Small intestine (tissue), 7 donors: ENCODE results near the gene PSIP1. TPM values are rescaled to one million over a fixed set of nuclear protein-coding genes. Genes with fewer than 3 reads are reported as not detected.
"Not testable (repeated sequence)": the region's sequence is repeated elsewhere in the genome, so short reads cannot be mapped to it uniquely, and the experiment has no call there.

ENCODE experiments used
- DNase-seq, 2 donors: peaks; one replicate each; pipeline versions ENCODE4 v3.0.0 to v3.0.0-alpha.2; 2013
- FAIRE-seq: peaks from 2 replicates; lab custom pipeline; 2012; peaks lifted over from hg19 to GRCh38; lab: Jason Lieb, UNC
- H3K27ac ChIP-seq, 3 donors: one replicate each; pipeline ENCODE4 v1.5.1; 2013; ENCODE audit warnings: low read length in 2 of 3, mild to moderate bottlenecking in 2 of 3, control low read depth in 1 of 3, inconsistent platforms in 1 of 3, low read depth in 1 of 3, moderate library complexity in 1 of 3
- H3K27me3 ChIP-seq, 3 donors: one replicate each; pipeline ENCODE4 v1.6.1; 2013; ENCODE audit warnings: low read length in 3 of 3, inconsistent platforms in 1 of 3; ENCODE audit not compliant: control insufficient read depth in 3 of 3, insufficient read depth in 3 of 3
- H3K36me3 ChIP-seq, 3 donors: one replicate each; pipeline ENCODE4 v1.6.1; 2013; ENCODE audit warnings: low read length in 3 of 3, inconsistent platforms in 1 of 3, low read depth in 1 of 3, mild to moderate bottlenecking in 1 of 3, moderate library complexity in 1 of 3; ENCODE audit not compliant: control insufficient read depth in 3 of 3, insufficient read depth in 2 of 3
- H3K4me1 ChIP-seq, 3 donors: one replicate each; pipeline ENCODE4 v1.6.1; 2013; ENCODE audit warnings: low read length in 2 of 3, inconsistent platforms in 1 of 3, low read depth in 1 of 3, mild to moderate bottlenecking in 1 of 3, moderate library complexity in 1 of 3; ENCODE audit not compliant: control insufficient read depth in 3 of 3, insufficient read depth in 2 of 3
- H3K4me3 ChIP-seq, 3 donors: one replicate each; pipeline ENCODE4 v1.5.1; 2013; ENCODE audit warnings: low read length in 3 of 3, control low read depth in 1 of 3, inconsistent platforms in 1 of 3, low read depth in 1 of 3, mild to moderate bottlenecking in 1 of 3, moderate library complexity in 1 of 3
- H3K9me3 ChIP-seq, 2 donors: one replicate each; pipeline ENCODE4 v1.6.1; 2013; ENCODE audit warnings: low read depth in 1 of 2, low read length in 1 of 2; ENCODE audit not compliant: control insufficient read depth in 2 of 2, insufficient read depth in 1 of 2
- WGBS, 3 donors: extraction: QIAGEN DNeasy Blood & Tissue Kit; methylation state at CpG; one replicate each; pipeline ENCODE4 v1.1.7; 2013; 5-methylcytosine and 5-hydroxymethylcytosine counted together
- polyA plus RNA-seq, 4 donors: library from polyadenylated mRNA; stranded (reverse) in 3 of 4; unstranded in 1 of 4; fragments of 200-250 nt in 3 of 4; fragments of 120-200 nt in 1 of 4; gene quantifications; one replicate each; pipeline versions ENCODE4 v1.2.1 to v1.2.3, GENCODE V29; 2013
- donor health status: healthy with polysubstance abuse.
- donor health status: control.
- donor health status: control.
- donor health status: Bipolar disorder and iron deficiency.
- donor health status: healthy.

Gene PSIP1
- polyA plus RNA-seq, 4 donors, result 10.1 to 60.8 (median 25.3) TPM

DNA sequence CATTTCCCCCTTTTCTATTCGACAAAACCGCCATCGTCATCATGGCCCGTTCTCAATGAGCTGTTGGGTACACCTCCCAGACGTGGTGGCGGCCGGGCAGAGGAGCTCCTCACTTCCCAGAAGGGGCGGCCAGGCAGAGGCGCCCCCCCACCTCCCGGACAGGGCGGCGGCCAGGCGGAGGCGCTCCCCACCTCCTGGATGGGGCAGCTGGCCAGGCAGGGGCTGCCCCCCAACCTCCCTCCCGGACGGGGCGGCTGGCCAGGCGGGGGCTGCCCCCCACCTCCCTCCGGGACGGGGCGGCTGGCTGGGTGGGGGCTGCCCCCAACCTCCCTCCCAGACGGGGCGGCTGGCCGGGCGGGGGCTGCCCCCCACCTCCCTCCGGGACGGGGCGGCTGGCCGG lies 68.9 kb downstream of the PSIP1 start:
- FAIRE-seq, H3K9me3 ChIP-seq, H3K4me3 ChIP-seq, H3K4me1 ChIP-seq, DNase-seq, H3K27ac ChIP-seq, H3K27me3 ChIP-seq: not testable (repeated sequence)
- 91 to 100% (median 92%) methylated on average over 9 to 26 of the region's 29 CpGs for WGBS, 3 donors
- peaks cover 8 to 43% (median 15%) of the 10 kb centered on the region in 3 donors for H3K36me3 ChIP-seq

DNA sequence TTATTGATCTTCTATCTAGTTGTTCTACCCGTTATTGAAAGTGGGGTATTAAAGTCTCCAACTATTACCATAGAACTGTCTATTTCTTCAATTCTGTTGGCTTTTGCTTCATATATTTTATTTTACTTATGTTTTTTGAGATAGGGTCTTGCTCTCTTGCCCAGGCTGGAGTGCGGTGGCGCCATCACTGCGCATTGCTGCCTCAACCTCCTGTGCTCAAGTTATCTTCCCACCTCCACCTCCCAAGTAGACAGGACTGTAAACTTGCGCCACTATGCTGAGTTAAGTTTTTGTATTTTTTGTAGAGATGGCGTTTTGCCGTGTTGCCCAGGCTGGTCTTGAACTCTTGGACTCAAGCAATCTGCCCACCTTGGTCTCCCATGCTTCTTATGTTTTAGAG lies 71.9 kb downstream of the PSIP1 start:
- no peak for FAIRE-seq
- H3K4me3 ChIP-seq, result no peak overlapping the region
- DNase-seq, result no peak
- no peaks in the 10 kb centered on the region for H3K27me3 ChIP-seq
- no peak overlapping the region for H3K27ac ChIP-seq
- H3K4me1 ChIP-seq, result no peaks in the 10 kb centered on the region
- H3K36me3 ChIP-seq, result peaks cover 4 to 43% (median 4%) of the 10 kb centered on the region in 3 donors
- H3K9me3 ChIP-seq, result peaks cover 0 to 2% of the 10 kb centered on the region in 2 donors
- WGBS, 3 donors, result 95 to 98% (median 98%) methylated on average over 7 of the region's 7 CpGs

DNA sequence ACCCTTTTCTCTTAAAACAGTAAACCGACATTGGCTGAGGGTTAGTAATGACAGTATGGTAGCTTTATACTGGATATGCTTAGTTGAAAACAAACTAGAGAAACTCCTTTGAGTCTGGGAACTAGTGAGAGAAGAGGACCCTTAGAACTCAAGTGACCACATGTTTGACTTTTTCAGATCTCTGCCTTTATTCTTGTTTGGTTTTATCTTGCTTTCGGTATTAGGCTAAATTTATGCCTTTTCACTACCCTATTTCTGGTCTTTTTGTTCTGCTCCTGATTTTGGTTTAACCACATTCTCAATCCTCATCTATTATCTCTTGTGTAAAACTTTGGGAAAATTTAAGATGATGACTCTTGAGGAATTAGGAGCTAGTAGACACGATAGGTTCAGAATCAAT lies 77.1 kb downstream of the PSIP1 start:
- Histone ChIP-seq H3K36me3 (peaks cover 4 to 23% (median 4%) of the 10 kb centered on the region in 3 donors), H3K27ac (no peak overlapping the region), H3K27me3 (no peaks in the 10 kb centered on the region), H3K4me3 (no peak overlapping the region), H3K4me1 (peaks cover 0 to 7% (median 7%) of the 10 kb centered on the region in 3 donors), H3K9me3 (no peaks in the 10 kb centered on the region)
- FAIRE-seq (no peak), DNase-seq (no peak)
- WGBS, 3 donors, result 91 to 95% (median 92%) methylated on average over 3 of the region's 3 CpGs

DNA sequence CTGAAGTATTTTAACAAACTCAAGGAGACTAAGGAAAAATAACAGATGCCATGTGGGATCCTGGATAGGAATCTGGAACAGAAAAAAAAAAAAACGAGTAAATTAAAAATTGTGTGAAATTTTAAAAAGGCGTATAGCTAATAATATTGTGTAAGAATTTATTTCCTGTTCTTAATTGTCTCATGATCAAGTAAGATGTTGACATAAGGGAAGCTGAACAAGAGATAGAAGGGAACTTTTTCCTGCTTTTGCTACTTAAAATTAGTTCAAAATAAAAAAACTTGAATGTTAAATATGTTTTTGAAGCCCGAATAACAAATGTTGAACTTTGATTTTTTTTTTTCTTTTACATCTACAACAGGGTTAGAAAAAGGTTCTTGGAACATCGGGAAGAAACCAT lies 77.6 kb downstream of the PSIP1 start:
- Histone ChIP-seq H3K36me3 (peaks cover 4 to 25% (median 4%) of the 10 kb centered on the region in 3 donors), H3K4me3 (no peak overlapping the region), H3K9me3 (no peaks in the 10 kb centered on the region), H3K27me3 (no peaks in the 10 kb centered on the region), H3K4me1 (peaks cover 0 to 7% (median 7%) of the 10 kb centered on the region in 3 donors), H3K27ac (no peak overlapping the region)
- WGBS, 3 donors, result 83 to 89% (median 85%) methylated on average over 4 of the region's 4 CpGs
- FAIRE-seq, result peak; percentile 39
- no peak for DNase-seq

DNA sequence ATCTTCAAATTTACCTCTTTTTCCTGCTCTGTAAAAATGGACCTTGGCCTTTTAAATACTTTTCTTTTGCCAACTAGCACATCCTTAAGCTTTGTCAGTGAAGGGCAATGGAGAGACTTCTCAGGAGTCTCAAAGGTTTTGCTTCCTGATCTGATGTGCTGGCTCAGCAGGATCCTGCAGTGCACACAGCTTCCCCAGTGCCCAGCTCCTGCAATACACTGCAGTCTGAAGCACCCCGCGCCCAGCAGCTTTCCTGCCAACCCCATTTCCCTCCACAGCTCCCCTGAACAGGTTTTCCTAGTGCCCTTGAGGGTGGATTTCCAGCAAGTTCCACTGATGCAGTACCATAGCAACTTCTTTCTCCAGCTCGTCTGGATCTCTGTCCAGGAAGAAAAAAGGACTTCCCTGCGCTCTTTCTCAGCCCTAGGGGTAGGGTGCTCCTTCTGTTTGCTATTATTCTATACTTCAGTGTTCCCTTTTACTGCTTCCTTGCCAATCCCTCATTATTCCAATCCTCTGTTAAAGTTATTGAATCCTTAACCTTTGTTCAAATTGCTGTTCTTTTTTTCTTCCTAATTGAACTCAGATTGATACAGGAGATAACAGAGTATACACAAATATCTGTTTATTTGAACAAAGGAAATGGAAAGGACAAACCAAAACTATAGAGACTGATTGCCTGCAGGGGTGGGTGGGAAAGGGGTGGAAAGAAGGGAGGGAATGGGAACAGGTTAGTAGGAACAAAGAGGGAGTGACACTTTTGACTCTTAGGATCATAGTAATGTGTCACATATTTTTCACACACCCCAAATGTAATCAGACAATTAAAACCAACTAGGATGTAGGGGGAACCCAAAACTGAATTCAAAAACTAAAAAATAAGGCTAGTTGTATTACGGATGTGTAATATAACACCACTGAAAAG lies 79.6 kb downstream of the PSIP1 start:
- H3K4me3 ChIP-seq, result no peak overlapping the region
- FAIRE-seq (no peak), DNase-seq (peak; percentile 65 to 84)
- WGBS, 3 donors, result 22 to 39% (median 37%) methylated on average over 5 of the region's 5 CpGs
- H3K9me3 ChIP-seq, result no peaks in the 10 kb centered on the region
- peak overlapping the region; percentile 22 to 72 (median 64) for H3K27ac ChIP-seq
- peaks cover 0 to 10% (median 7%) of the 10 kb centered on the region in 3 donors for H3K4me1 ChIP-seq
- peaks cover 4 to 21% (median 4%) of the 10 kb centered on the region in 3 donors for H3K36me3 ChIP-seq
- H3K27me3 ChIP-seq, result no peaks in the 10 kb centered on the region

DNA sequence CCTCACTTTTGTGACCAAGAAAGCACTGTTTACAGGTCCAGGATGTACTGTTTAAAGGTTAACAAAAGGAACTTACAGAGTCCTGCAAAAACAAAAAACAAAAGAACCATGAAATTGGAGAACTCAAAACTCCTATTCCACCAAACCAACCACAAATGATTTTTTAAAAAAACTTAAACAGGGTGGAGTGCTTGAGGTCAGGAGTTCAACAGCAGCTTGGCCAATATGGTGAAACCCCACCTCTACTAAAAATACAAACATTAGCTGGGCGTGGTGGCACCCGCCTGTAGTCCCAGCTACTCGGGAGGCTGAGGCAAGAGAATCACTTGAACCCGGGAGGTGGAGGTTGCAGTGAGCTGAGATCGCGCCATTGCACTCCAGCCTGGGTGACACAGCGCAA lies 83.1 kb downstream of the PSIP1 start:
- not testable (repeated sequence) for H3K9me3 ChIP-seq, H3K27ac ChIP-seq, H3K27me3 ChIP-seq, FAIRE-seq, H3K4me3 ChIP-seq, DNase-seq
- Histone ChIP-seq H3K4me1 (peaks cover 4 to 26% (median 7%) of the 10 kb centered on the region in 3 donors), H3K36me3 (peaks cover 0 to 17% (median 2%) of the 10 kb centered on the region in 3 donors)
- WGBS, 3 donors, result 84 to 90% (median 86%) methylated on average over 7 of the region's 7 CpGs

DNA sequence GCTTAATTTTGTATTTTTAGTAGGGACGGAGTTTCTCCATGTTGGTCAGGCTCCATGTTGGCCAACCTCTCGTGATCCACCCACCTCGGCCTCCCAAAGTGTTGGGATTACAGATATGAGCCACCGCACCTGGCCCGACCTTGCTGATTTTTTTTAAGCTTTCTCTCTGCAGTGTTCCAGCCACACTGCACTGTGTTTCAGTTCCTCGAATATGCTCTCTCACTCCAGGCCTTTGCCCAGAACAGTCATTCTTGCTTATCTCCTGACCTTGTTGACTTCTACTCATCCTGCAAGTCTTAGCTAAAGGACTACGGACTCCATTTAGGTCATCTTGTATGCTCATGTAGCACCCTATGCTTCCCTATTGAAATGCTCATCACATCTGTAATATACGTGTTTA lies 84.8 kb downstream of the PSIP1 start:
- WGBS, 3 donors, result 54 to 70% (median 55%) methylated on average over 8 of the region's 8 CpGs
- Histone ChIP-seq H3K36me3 (peaks cover 0 to 17% (median 2%) of the 10 kb centered on the region in 3 donors), H3K9me3 (no peaks in the 10 kb centered on the region), H3K4me1 (peaks cover 4 to 34% (median 10%) of the 10 kb centered on the region in 3 donors), H3K4me3 (no peak overlapping the region), H3K27me3 (no peaks in the 10 kb centered on the region), H3K27ac (peak overlapping the region in 1 of 3 donors; percentile 35)
- FAIRE-seq, result no peak
- DNase-seq, result peak; percentile 50 to 77

DNA sequence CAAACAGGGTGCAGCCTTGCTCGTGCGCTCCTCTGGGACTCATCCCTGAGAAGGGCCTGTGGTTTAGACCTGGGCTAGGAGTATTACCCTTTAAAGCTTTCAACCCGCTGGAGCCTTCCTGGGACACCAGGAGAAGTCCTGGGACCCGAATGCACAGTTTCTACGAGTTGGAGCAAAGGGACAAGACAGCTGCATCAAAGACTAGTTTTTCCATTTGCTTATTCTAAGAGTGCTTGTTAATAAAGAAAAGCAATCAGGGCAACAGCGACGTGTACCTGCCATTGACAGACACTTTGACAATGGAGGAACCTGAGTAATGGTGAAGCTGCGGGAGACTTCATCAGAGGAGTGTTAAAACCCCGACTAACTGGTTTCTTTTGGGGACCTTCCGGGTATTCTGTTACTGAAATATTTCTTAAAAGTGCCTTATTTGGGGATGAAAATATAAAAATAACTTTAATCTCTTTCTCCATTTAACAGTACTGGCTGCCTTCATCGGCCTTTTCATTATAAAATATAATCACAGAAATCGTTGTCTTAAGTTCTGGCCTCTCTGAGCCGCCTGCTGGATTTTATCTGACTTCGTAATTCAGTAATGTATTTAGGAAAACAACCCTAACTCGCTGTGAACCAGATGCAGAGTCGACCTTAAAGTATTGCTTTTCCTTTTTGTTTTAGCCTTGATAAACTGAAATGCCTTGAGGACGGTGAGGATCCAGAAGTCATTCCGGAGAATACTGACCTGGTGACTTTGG lies 87.4 kb downstream of the PSIP1 start:
- Histone ChIP-seq H3K36me3 (peaks cover 0 to 14% (median 2%) of the 10 kb centered on the region in 3 donors), H3K27ac (peak overlapping the region; percentile 63 to 98 (median 81)), H3K27me3 (no peaks in the 10 kb centered on the region), H3K4me1 (peaks cover 4 to 29% (median 6%) of the 10 kb centered on the region in 3 donors), H3K9me3 (no peaks in the 10 kb centered on the region), H3K4me3 (peak overlapping the region; percentile 91 to 96 (median 92))
- FAIRE-seq (no peak), DNase-seq (peak; percentile 22 to 41)
- 2 to 3% (median 2%) methylated on average over 18 of the region's 18 CpGs for WGBS, 3 donors
